Kidney (tissue), 14 donors: ENCODE results near the gene SDR9C7. TPM values are rescaled to one million over a fixed set of nuclear protein-coding genes. Genes with fewer than 3 reads are reported as not detected.
A peak's percentile ranks its signal among the peaks of the same experiment; 100 is the strongest.

Source experiments
- DNase-seq, 5 donors: peaks; one replicate each; pipeline ENCODE4 v3.0.0-alpha.2; 2013 to 2020
- FAIRE-seq: peaks from 2 replicates; lab custom pipeline; 2012; peaks lifted over from hg19 to GRCh38; lab: Jason Lieb, UNC
- H3K27ac ChIP-seq, 2 donors: one replicate each; pipeline ENCODE4 v1.7.0; 2013; ENCODE audit warnings: low read depth in 2 of 2, low read length in 2 of 2, inconsistent platforms in 1 of 2
- H3K27me3 ChIP-seq: one replicate; pipeline ENCODE4 v1.7.1; 2013; ENCODE audit warnings: low read length, inconsistent platforms; ENCODE audit not compliant: control insufficient read depth, insufficient read depth
- H3K36me3 ChIP-seq, 3 donors: one replicate each; pipeline versions ENCODE4 v1.7.0 to v1.7.1; 2013; ENCODE audit warnings: low read length in 3 of 3, control low read depth in 1 of 3, inconsistent platforms in 1 of 3; ENCODE audit not compliant: insufficient read depth in 3 of 3, control insufficient read depth in 2 of 3
- H3K4me1 ChIP-seq, 3 donors: one replicate each; pipeline versions ENCODE4 v1.7.0 to v1.7.1; 2013; ENCODE audit warnings: low read length in 3 of 3, inconsistent platforms in 1 of 3, low read depth in 1 of 3; ENCODE audit not compliant: control insufficient read depth in 2 of 3, insufficient read depth in 2 of 3
- H3K4me3 ChIP-seq, 3 donors: one replicate each; pipeline versions ENCODE4 v1.7.0 to v1.8.1; 2013; ENCODE audit warnings: low read length in 3 of 3, control low read depth in 1 of 3, inconsistent platforms in 1 of 3
- H3K9ac ChIP-seq, 3 donors: one replicate each; pipeline versions ENCODE4 v1.7.0 to v1.7.1; 2013; ENCODE audit warnings: low read length in 3 of 3, control low read depth in 1 of 3, inconsistent platforms in 1 of 3
- H3K9me3 ChIP-seq, 3 donors: one replicate each; pipeline versions ENCODE4 v1.7.0 to v1.7.1; 2013; ENCODE audit warnings: low read length in 3 of 3, control low read depth in 1 of 3, inconsistent platforms in 1 of 3; ENCODE audit not compliant: control insufficient read depth in 2 of 3, insufficient read depth in 1 of 3
- CTCF ChIP-seq: IDR thresholded peaks from 3 replicates; pipeline ENCODE4 v1.5.1; 2012; ENCODE audit warnings: mild to moderate bottlenecking, moderate library complexity, borderline replicate concordance; ENCODE audit not compliant: insufficient read depth; ENCODE audit errors: extremely low read depth
- intact Hi-C: fragments of 100-400 bp; cut with DNase I; formaldehyde crosslinking; loops from one replicate; pipeline ENCODE4 v1.11.1; 2022
- polyA plus RNA-seq: library from polyadenylated mRNA; stranded (reverse); fragments of 350-450 nt; fragmentation: Illumina TruSeq; extraction: RNeasy Lipid Tissue Mini Kit (QIAGEN cat#74804); gene quantifications from one replicate; pipeline ENCODE4 v1.2.3, GENCODE V29; 2014; ENCODE audit warnings: low read depth, low replicate concordance; ENCODE audit not compliant: insufficient read depth
- total RNA-seq: library from RNA; stranded (reverse); fragmentation: NEBNext Ultra II Directional; extraction: Animal tissue kit (Norgen Biotek cat#: 25700); gene quantifications from one replicate; pipeline ENCODE4 v1.2.1, GENCODE V29; 2021
- donor health status: control.
- donor health status: control.
- donor health status: control.
- donor health status: control.
- donor health status: control.
- donor health status: DM: yes; HTN: yes; CAD: no.
- donor health status: Normal renal cell carcinoma (clear cell type).

Gene SDR9C7
- total and polyA plus RNA-seq, 2 donors from 2014 or later, result not detected

- H3K4me3 ChIP-seq, result no peak overlapping the region
- H3K4me1 ChIP-seq, result no peaks in the 10 kb centered on the region
- no peaks in the 10 kb centered on the region for H3K27me3 ChIP-seq
- H3K27ac ChIP-seq, result no peak overlapping the region
- no peaks in the 10 kb centered on the region for H3K36me3 ChIP-seq
- TF ChIP-seq CTCF, result no peak
- peak in 1 of 5 donors; percentile 15 for DNase-seq
- no peak for FAIRE-seq
- intact Hi-C loops, result no loop called here
- no peaks in the 10 kb centered on the region for H3K9me3 ChIP-seq
- H3K9ac ChIP-seq, result no peak overlapping the region
Measured at GRCh38 chr12:56929780-56930179, 4.4 kb downstream of the SDR9C7 start.

GRCh38 chr12:56928262-56928661, 5.9 kb downstream of the SDR9C7 start:
- Histone ChIP-seq H3K36me3 (no peaks in the 10 kb centered on the region), H3K4me1 (no peaks in the 10 kb centered on the region), H3K9ac (no peak overlapping the region), H3K4me3 (no peak overlapping the region), H3K9me3 (no peaks in the 10 kb centered on the region), H3K27ac (no peak overlapping the region), H3K27me3 (no peaks in the 10 kb centered on the region)
- FAIRE-seq (no peak), DNase-seq (peak in 2 of 5 donors; percentile 21 to 36)
- TF ChIP-seq CTCF, result no peak
- intact Hi-C loops, result no loop called here

- TF ChIP-seq CTCF, result no peak
- Histone ChIP-seq H3K27ac (no peak overlapping the region), H3K4me3 (no peak overlapping the region), H3K36me3 (no peaks in the 10 kb centered on the region), H3K9ac (no peak overlapping the region), H3K4me1 (no peaks in the 10 kb centered on the region), H3K9me3 (no peaks in the 10 kb centered on the region), H3K27me3 (no peaks in the 10 kb centered on the region)
- no peak for DNase-seq
- intact Hi-C loops, result no loop called here
- no peak for FAIRE-seq
Measured at GRCh38 chr12:56927281-56927680, 6.9 kb downstream of the SDR9C7 start.

GRCh38 chr12:56922031-56922430, 12.2 kb downstream of the SDR9C7 start:
- no peak overlapping the region for H3K4me3 ChIP-seq
- H3K36me3 ChIP-seq, result no peaks in the 10 kb centered on the region
- H3K27ac ChIP-seq, result no peak overlapping the region
- H3K9ac ChIP-seq, result no peak overlapping the region
- DNase-seq, result no peak
- intact Hi-C loops, result no loop called here
- H3K4me1 ChIP-seq, result no peaks in the 10 kb centered on the region
- no peaks in the 10 kb centered on the region for H3K9me3 ChIP-seq
- no peak for FAIRE-seq
- no peak for TF ChIP-seq CTCF
- no peaks in the 10 kb centered on the region for H3K27me3 ChIP-seq
